A549 (cell line): ENCODE measurements around the gene ADAMTS14. TPM values are rescaled to one million over a fixed set of nuclear protein-coding genes. Genes with fewer than 3 reads are reported as not detected.

Source experiments
- ATAC-seq, 2 experiments: fragments of 200-7000 bp in 1 of 2; fragments of >200 bp in 1 of 2; cut with Nextera tagmentation in 1 of 2; cut with Tn5 transposase in 1 of 2; 3 replicates each; pipeline versions ENCODE4 v1.8.0 to v1.9.1; 2018 to 2020; ENCODE audit warnings: mild to moderate bottlenecking in 1 of 2, moderate library complexity in 1 of 2
- CTCF ChIA-PET: fragments of 300-600 bp; sonication (Branson Sonifier 250); formaldehyde crosslinking; extraction: SDS; loops from one replicate; lab custom pipeline; 2021; ENCODE audit warnings: antibody characterized with exemption, inconsistent platforms; lab: Yijun Ruan, JAX
- POLR2A ChIA-PET: fragments of 350-600 bp; formaldehyde crosslinking; extraction: SDS; loops from one replicate; lab custom pipeline; 2021; ENCODE audit warnings: antibody characterized with exemption, inconsistent platforms; lab: Yijun Ruan, JAX
- DNase-seq, 2 experiments: peaks; one replicate each; pipeline versions ENCODE4 v3.0.0 to v3.0.0-alpha.2; 2011 to 2016; ENCODE audit warnings: low read depth in 1 of 2, low spot score in 1 of 2
- FAIRE-seq: peaks from 2 replicates; lab custom pipeline; 2011; peaks lifted over from hg19 to GRCh38; lab: Jason Lieb, UNC
- H3K27ac ChIP-seq, 2 experiments: fragments of >200 bp; sonication (Bioruptor Twin); formaldehyde crosslinking; 3 replicates each; pipeline ENCODE4 v1.5.1; 2016 to 2017
- H3K4me1 ChIP-seq: fragments of >200 bp; sonication (Bioruptor Twin); formaldehyde crosslinking; 3 replicates; pipeline ENCODE4 v1.6.1; 2016
- H3K4me2 ChIP-seq: fragments of >200 bp; sonication (Bioruptor Twin); formaldehyde crosslinking; 3 replicates; pipeline ENCODE4 v1.6.1; 2016
- H3K4me3 ChIP-seq: fragments of >200 bp; sonication (Bioruptor Twin); formaldehyde crosslinking; 3 replicates; pipeline ENCODE4 v1.5.1; 2016
- H3K9me3 ChIP-seq: fragments of >200 bp; sonication (Bioruptor Twin); formaldehyde crosslinking; 3 replicates; pipeline ENCODE4 v1.6.1; 2016
- BCL3 ChIP-seq: fragments of >200 bp; sonication (Bioruptor Twin); formaldehyde crosslinking; IDR thresholded peaks from 3 replicates; pipeline ENCODE4 v1.6.1; 2016
- CBX2 ChIP-seq: fragments of 200-600 bp; sonication (generic); IDR thresholded peaks from 2 replicates; pipeline ENCODE4 v1.6.1; 2016; ENCODE audit warnings: low read depth, mild to moderate bottlenecking, borderline replicate concordance
- CEBPB ChIP-seq, 2 experiments: fragments of >200 bp in 1 of 2; sonication (Bioruptor Twin) in 1 of 2; formaldehyde crosslinking in 1 of 2; IDR thresholded peaks; 2 replicates each; pipeline ENCODE4 v1.6.1; 2012 to 2016
- CTCF ChIP-seq: fragments of >200 bp; sonication (Bioruptor Twin); formaldehyde crosslinking; IDR thresholded peaks from 3 replicates; pipeline ENCODE4 v1.5.1; 2016
- ESRRA ChIP-seq: fragments of 150-350 bp; IDR thresholded peaks from 2 replicates; pipeline ENCODE4 v1.6.1; 2014; ENCODE audit warnings: mild to moderate bottlenecking, low read length, borderline replicate concordance
- FOXS1 ChIP-seq: fragments of 250-450 bp; sonication (Bioruptor Pico); IDR thresholded peaks from 2 replicates; pipeline ENCODE4 v1.5.0; 2020; ENCODE audit warnings: mild to moderate bottlenecking, moderate library complexity
- HES2 ChIP-seq: fragments of >200 bp; sonication (Bioruptor Twin); formaldehyde crosslinking; IDR thresholded peaks from 2 replicates; pipeline ENCODE4 v1.6.1; 2016
- HMGXB4 ChIP-seq: fragments of 250-450 bp; sonication (Bioruptor Pico); IDR thresholded peaks from 2 replicates; pipeline ENCODE4 v1.5.0; 2021; ENCODE audit warnings: mild to moderate bottlenecking, moderate library complexity, borderline replicate concordance
- HOXA7 ChIP-seq: fragments of 250-450 bp; sonication (Bioruptor Pico); IDR thresholded peaks from 2 replicates; pipeline ENCODE4 v1.5.0; 2020; ENCODE audit warnings: mild to moderate bottlenecking, moderate library complexity
- JUN ChIP-seq, 2 experiments: fragments of >200 bp; sonication (Bioruptor Twin); formaldehyde crosslinking; IDR thresholded peaks; 2 replicates in 1 of 2; 3 replicates in 1 of 2; pipeline ENCODE4 v1.6.1; 2016 to 2017
- KDM1A ChIP-seq: fragments of 200-600 bp; sonication (generic); IDR thresholded peaks from 2 replicates; pipeline ENCODE4 v1.6.1; 2016; ENCODE audit warnings: low read depth, mild to moderate bottlenecking
- MYC ChIP-seq: IDR thresholded peaks from 2 replicates; pipeline ENCODE4 v1.6.1; 2012; ENCODE audit warnings: mild to moderate bottlenecking, inconsistent platforms, low read length, improper control_type of control experiment, borderline replicate concordance
- NFE2L2 ChIP-seq: fragments of 150-350 bp; conservative IDR thresholded peaks from 2 replicates; pipeline ENCODE4 v1.6.1; 2014; ENCODE audit warnings: low read length
- RCOR1 ChIP-seq: fragments of 150-350 bp; IDR thresholded peaks from 2 replicates; pipeline ENCODE4 v1.6.1; 2014; ENCODE audit warnings: antibody characterized with exemption, low read length, low read depth
- RFX5 ChIP-seq: fragments of 450-650 bp; IDR thresholded peaks from 2 replicates; pipeline ENCODE4 v1.7.1; 2014; ENCODE audit warnings: antibody characterized with exemption, mild to moderate bottlenecking, moderate library complexity
- RNF2 ChIP-seq: fragments of 200-600 bp; sonication (generic); IDR thresholded peaks from 2 replicates; pipeline ENCODE4 v1.6.1; 2016; ENCODE audit warnings: low read depth, mild to moderate bottlenecking, antibody characterized with exemption, moderate library complexity, borderline replicate concordance
- SMC3 ChIP-seq: fragments of >200 bp; sonication (Bioruptor Twin); formaldehyde crosslinking; IDR thresholded peaks from 3 replicates; pipeline ENCODE4 v1.6.1; 2018; ENCODE audit warnings: inconsistent platforms
- TFCP2L1 ChIP-seq: fragments of 250-450 bp; sonication (Bioruptor Pico); IDR thresholded peaks from 2 replicates; pipeline ENCODE4 v1.5.0; 2021; ENCODE audit warnings: mild to moderate bottlenecking
- TP53 ChIP-seq: fragments of 250-450 bp; sonication (Bioruptor Pico); IDR thresholded peaks from 2 replicates; pipeline ENCODE4 v1.5.0; 2021; ENCODE audit warnings: mild to moderate bottlenecking, moderate library complexity
- ZNF302 ChIP-seq: fragments of 250-450 bp; sonication (Bioruptor Pico); IDR thresholded peaks from 2 replicates; pipeline ENCODE4 v1.9.0; 2021; ENCODE audit warnings: inconsistent platforms, mild to moderate bottlenecking, moderate library complexity
- WGBS: methylation state at CpG from one replicate; pipeline ENCODE4 v1.1.6; 2017; ENCODE audit errors: missing lambda C conversion rate; 5-methylcytosine and 5-hydroxymethylcytosine counted together
- polyA plus RNA-seq, 4 experiments: library from polyadenylated mRNA; depleted of rRNA in 3 of 4; stranded (reverse); fragments of >200 nt; fragmentation: RNase III in 1 of 4; extraction: RNeasy Plus Mini Kit Qiagen cat#74134 plus additional on column Dnase treatment in 1 of 4; gene quantifications; 2 replicates in 3 of 4; 3 replicates in 1 of 4; pipeline ENCODE4 v1.2.3, GENCODE V29; 2011 to 2017

ADAMTS14 gene
- polyA plus RNA-seq, 2 of the 4 experiments (the other 2 are of a cell fraction), result 0.03 TPM; not detected in 1

- CTCF ChIA-PET, result interaction anchor here (1.3 kb wide), 1 partner anchor 39 kb away, joined by 3 read pairs; no protein-coding TSS in a partner anchor
- no peak for TF ChIP-seq CTCF
- TF ChIP-seq RCOR1, result no peak
- TF ChIP-seq TP53, result no peak
- TF ChIP-seq CBX2, result no peak
- TF ChIP-seq SMC3, result no peak
- no peak for TF ChIP-seq NFE2L2
- TF ChIP-seq FOXS1 (CRISPR knock-in tag), result no peak
- TF ChIP-seq ZNF302 (CRISPR knock-in tag), result no peak
- no peak for TF ChIP-seq TFCP2L1 (CRISPR knock-in tag)
- no peaks in the 10 kb centered on the region for H3K9me3 ChIP-seq
- no peak for DNase-seq
- no peak for ATAC-seq
- peaks cover 8% of the 10 kb centered on the region for H3K4me1 ChIP-seq
- 55% methylated on average over 4 of the region's 4 CpGs for WGBS
- H3K4me2 ChIP-seq, result no peak overlapping the region
- POLR2A ChIA-PET, result no interaction called here
- FAIRE-seq, result no peak
- no peak overlapping the region for H3K27ac ChIP-seq
- no peak overlapping the region for H3K4me3 ChIP-seq
Measured at GRCh38 chr10:70714245-70714644, 41.9 kb downstream of the ADAMTS14 start.

GRCh38 chr10:70714951-70715350 is 42.6 kb downstream of the ADAMTS14 start:
- Histone ChIP-seq H3K4me1 (peaks cover 8% of the 10 kb centered on the region), H3K27ac (no peak overlapping the region), H3K4me3 (no peak overlapping the region), H3K4me2 (no peak overlapping the region), H3K9me3 (no peaks in the 10 kb centered on the region)
- ChIA-PET POLR2A (no interaction called here), CTCF (interaction anchor here (1.2 to 3.1 kb wide), 3 partner anchors 40 to 165 kb away, joined by 3 to 19 read pairs (median 3); no protein-coding TSS in a partner anchor)
- no peak for ATAC-seq
- WGBS, result 80% methylated on average over 2 of the region's 2 CpGs
- no peak for DNase-seq
- no peak for TF ChIP-seq RNF2
- TF ChIP-seq KDM1A, result no peak
- TF ChIP-seq ESRRA, result no peak
- no peak for TF ChIP-seq MYC
- TF ChIP-seq BCL3, result no peak
- no peak for TF ChIP-seq HES2
- no peak for TF ChIP-seq HOXA7 (CRISPR knock-in tag)
- TF ChIP-seq RCOR1, result no peak
- TF ChIP-seq JUN (IDR thresholded peaks at IDR 0.05), result no peak
- TF ChIP-seq TP53, result no peak
- TF ChIP-seq RFX5, result no peak
- no peak for TF ChIP-seq CEBPB (IDR thresholded peaks at IDR 0.05)
- no peak for TF ChIP-seq HMGXB4
- FAIRE-seq, result no peak
